ENCODE results near the gene SAG.

GRCh38 chr2:233373316-233373715 is 65.7 kb downstream of the SAG start:
- no peak for TF ChIP-seq EP300 (IDR thresholded peaks at IDR 0.05)
- no peak for TF ChIP-seq POLR2AphosphoS5 (IDR thresholded peaks at IDR 0.05)
